CD14-positive monocyte (primary cell): ENCODE data around the gene CDH23. TPM values are rescaled to one million over a fixed set of nuclear protein-coding genes. Genes with fewer than 3 reads are reported as not detected.

Source experiments
- DNase-seq, 3 donors: peaks; one replicate each; pipeline ENCODE4 v3.0.0-alpha.2; 2011 to 2022
- H2AFZ ChIP-seq: 2 replicates; pipeline ENCODE4 v1.6.0; 2012; ENCODE audit warnings: mild to moderate bottlenecking, low read depth, low read length, inconsistent platforms; ENCODE audit not compliant: insufficient read depth, poor library complexity, severe bottlenecking
- H3K27ac ChIP-seq, 2 donors: 1 replicate in 1 of 2; 2 replicates in 1 of 2; pipeline ENCODE4 v1.5.1; 2012 to 2013; ENCODE audit warnings: low read length in 2 of 2, control low read depth in 1 of 2, inconsistent platforms in 1 of 2, low read depth in 1 of 2, mild to moderate bottlenecking in 1 of 2
- H3K27me3 ChIP-seq, 2 donors: one replicate each; pipeline versions ENCODE4 v1.6.0 to v1.6.1; 2011 to 2013; ENCODE audit warnings: low read length in 2 of 2; ENCODE audit not compliant: control insufficient read depth in 2 of 2, insufficient read depth in 2 of 2
- H3K36me3 ChIP-seq, 2 donors: replicated peaks in 1 of 2; 1 replicate in 1 of 2; 2 replicates in 1 of 2; pipeline versions ENCODE4 v1.5.1 to v1.6.1; 2012 to 2013; ENCODE audit warnings: low read length in 2 of 2, control low read depth in 1 of 2, inconsistent platforms in 1 of 2, mild to moderate bottlenecking in 1 of 2; ENCODE audit not compliant: insufficient read depth in 2 of 2, control insufficient read depth in 1 of 2
- H3K4me1 ChIP-seq, 2 donors: 1 replicate in 1 of 2; 2 replicates in 1 of 2; pipeline versions ENCODE4 v1.5.1 to v1.6.1; 2012 to 2013; ENCODE audit warnings: low read length in 2 of 2, control low read depth in 1 of 2, inconsistent platforms in 1 of 2, mild to moderate bottlenecking in 1 of 2, moderate library complexity in 1 of 2; ENCODE audit not compliant: insufficient read depth in 2 of 2, control insufficient read depth in 1 of 2
- H3K4me2 ChIP-seq: replicated peaks from 2 replicates; pipeline ENCODE3; 2012; ENCODE audit warnings: low read length, moderate library complexity, mild to moderate bottlenecking; ENCODE audit not compliant: poor library complexity, severe bottlenecking; ENCODE audit errors: extremely low read depth
- H3K4me3 ChIP-seq, 3 experiments: fragments of 200-600 bp in 1 of 3; sonication (generic) in 1 of 3; replicated peaks in 1 of 3; 1 replicate in 2 of 3; 2 replicates in 1 of 3; pipeline ENCODE4 v1.5.1; 2011 to 2013; ENCODE audit warnings: low read length in 3 of 3, mild to moderate bottlenecking in 3 of 3, control low read depth in 2 of 3, low read depth in 2 of 3, inconsistent platforms in 1 of 3, moderate library complexity in 1 of 3
- H3K79me2 ChIP-seq: 2 replicates; pipeline ENCODE4 v1.6.0; 2012; ENCODE audit warnings: mild to moderate bottlenecking, control low read depth, inconsistent platforms, low read length, moderate library complexity; ENCODE audit not compliant: insufficient read depth
- H3K9ac ChIP-seq: 2 replicates; pipeline ENCODE4 v1.6.0; 2017; ENCODE audit warnings: low read length, mild to moderate bottlenecking; ENCODE audit not compliant: insufficient read depth, poor library complexity, severe bottlenecking
- H3K9me3 ChIP-seq, 2 donors: replicated peaks in 1 of 2; 1 replicate in 1 of 2; 2 replicates in 1 of 2; pipeline versions ENCODE4 v1.5.1 to v1.6.1; 2012 to 2013; ENCODE audit warnings: low read length in 2 of 2, control low read depth in 1 of 2; ENCODE audit not compliant: control insufficient read depth in 1 of 2, insufficient read depth in 1 of 2
- H4K20me1 ChIP-seq: 2 replicates; pipeline ENCODE4 v1.6.0; 2012; ENCODE audit warnings: mild to moderate bottlenecking, low read length, control low read depth, moderate library complexity; ENCODE audit not compliant: insufficient read depth
- H3K27ac Mint-ChIP-seq, 7 donors: one replicate each; pipeline ENCODE4 v1.8.0; 2020; ENCODE audit warnings: mild to moderate bottlenecking in 7 of 7, mixed read lengths in 7 of 7, moderate library complexity in 6 of 7, inconsistent platforms in 2 of 7
- H3K27me3 Mint-ChIP-seq, 3 donors: one replicate each; pipeline ENCODE4 v1.8.0; 2021 to 2022; ENCODE audit warnings: low read depth in 3 of 3, mild to moderate bottlenecking in 3 of 3, mixed read lengths in 3 of 3, moderate library complexity in 3 of 3, inconsistent platforms in 1 of 3
- H3K36me3 Mint-ChIP-seq, 2 donors: one replicate each; pipeline ENCODE4 v1.8.0; 2020; ENCODE audit warnings: mixed read lengths in 2 of 2, inconsistent platforms in 1 of 2, mild to moderate bottlenecking in 1 of 2
- H3K4me1 Mint-ChIP-seq: one replicate; pipeline ENCODE4 v1.8.0; 2020; ENCODE audit warnings: mild to moderate bottlenecking, mixed read lengths
- H3K4me3 Mint-ChIP-seq, 2 donors: one replicate each; pipeline ENCODE4 v1.8.0; 2020; ENCODE audit warnings: mild to moderate bottlenecking in 2 of 2, mixed read lengths in 2 of 2, moderate library complexity in 1 of 2
- H3K9me3 Mint-ChIP-seq, 7 donors: one replicate each; pipeline ENCODE4 v1.8.0; 2020 to 2022; ENCODE audit warnings: mixed read lengths in 7 of 7, mild to moderate bottlenecking in 6 of 7, moderate library complexity in 6 of 7, inconsistent platforms in 2 of 7
- WGBS: methylation state at CpG from one replicate; pipeline ENCODE4 v1.1.5; 2013; ENCODE audit warnings: missing lambda C conversion rate; ENCODE audit not compliant: insufficient coverage; 5-methylcytosine and 5-hydroxymethylcytosine counted together
- intact Hi-C, 2 donors: fragments of 100-400 bp; cut with micrococcal nuclease; formaldehyde crosslinking; loops; one replicate each; pipeline versions ENCODE4 v1.15.0 to v1.15.1; 2023
- polyA plus RNA-seq, 3 donors: library from polyadenylated mRNA; depleted of rRNA in 1 of 3; unstranded in 2 of 3; stranded (reverse) in 1 of 3; fragments of 300-500 nt in 2 of 3; fragments of >200 nt in 1 of 3; fragmentation: Illumina TruSeq in 2 of 3; gene quantifications; 1 replicate in 2 of 3; 2 replicates in 1 of 3; pipeline ENCODE4 v1.2.3, GENCODE V29; 2012 to 2021
- TF ChIP-seq, protein P1 (sequence below): fragments of 200-600 bp; IDR thresholded peaks from one replicate; pipeline ENCODE4 v1.8.0; 2022; ENCODE audit warnings: antibody characterized with exemption, mild to moderate bottlenecking

CDH23 gene
- polyA plus RNA-seq, 3 donors: 8.2 to 36.2 (median 10.5) TPM

GRCh38 chr10:71660313-71660712, 263.6 kb downstream of the CDH23 start:
- no peaks in the 10 kb centered on the region for H3K79me2 ChIP-seq
- 100% methylated on average over 1 of the region's 4 CpGs for WGBS
- no peaks in the 10 kb centered on the region for H3K36me3 ChIP-seq
- peaks cover 1 to 5% of the 10 kb centered on the region in 2 donors for H3K36me3 Mint-ChIP-seq
- H3K27me3 ChIP-seq: no peaks in the 10 kb centered on the region
- H3K9me3 ChIP-seq: peaks cover 9 to 16% of the 10 kb centered on the region in 2 donors
- peak; percentile 20 to 37 (median 24) for DNase-seq
- H3K4me3 ChIP-seq: no peak overlapping the region
- H3K27ac Mint-ChIP-seq: peak overlapping the region in 4 of 7 donors; percentile 48 to 72 (median 60)
- H3K4me1 Mint-ChIP-seq: peaks cover 13% of the 10 kb centered on the region
- TF ChIP-seq, protein P1, sequence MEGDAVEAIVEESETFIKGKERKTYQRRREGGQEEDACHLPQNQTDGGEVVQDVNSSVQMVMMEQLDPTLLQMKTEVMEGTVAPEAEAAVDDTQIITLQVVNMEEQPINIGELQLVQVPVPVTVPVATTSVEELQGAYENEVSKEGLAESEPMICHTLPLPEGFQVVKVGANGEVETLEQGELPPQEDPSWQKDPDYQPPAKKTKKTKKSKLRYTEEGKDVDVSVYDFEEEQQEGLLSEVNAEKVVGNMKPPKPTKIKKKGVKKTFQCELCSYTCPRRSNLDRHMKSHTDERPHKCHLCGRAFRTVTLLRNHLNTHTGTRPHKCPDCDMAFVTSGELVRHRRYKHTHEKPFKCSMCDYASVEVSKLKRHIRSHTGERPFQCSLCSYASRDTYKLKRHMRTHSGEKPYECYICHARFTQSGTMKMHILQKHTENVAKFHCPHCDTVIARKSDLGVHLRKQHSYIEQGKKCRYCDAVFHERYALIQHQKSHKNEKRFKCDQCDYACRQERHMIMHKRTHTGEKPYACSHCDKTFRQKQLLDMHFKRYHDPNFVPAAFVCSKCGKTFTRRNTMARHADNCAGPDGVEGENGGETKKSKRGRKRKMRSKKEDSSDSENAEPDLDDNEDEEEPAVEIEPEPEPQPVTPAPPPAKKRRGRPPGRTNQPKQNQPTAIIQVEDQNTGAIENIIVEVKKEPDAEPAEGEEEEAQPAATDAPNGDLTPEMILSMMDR: no peak
- H3K9me3 Mint-ChIP-seq: peaks cover 14 to 23% (median 19%) of the 10 kb centered on the region in 7 donors
- intact Hi-C loops: no loop called here
- no peak overlapping the region for H3K9ac ChIP-seq
- peaks cover 5 to 14% of the 10 kb centered on the region in 2 donors for H3K4me1 ChIP-seq
- no peak overlapping the region for H2AFZ ChIP-seq
- no peak overlapping the region for H3K4me2 ChIP-seq
- H4K20me1 ChIP-seq: no peaks in the 10 kb centered on the region
- peaks cover 6 to 11% (median 10%) of the 10 kb centered on the region in 3 donors for H3K27me3 Mint-ChIP-seq
- H3K27ac ChIP-seq: no peak overlapping the region
- H3K4me3 Mint-ChIP-seq: no peak overlapping the region

DNA sequence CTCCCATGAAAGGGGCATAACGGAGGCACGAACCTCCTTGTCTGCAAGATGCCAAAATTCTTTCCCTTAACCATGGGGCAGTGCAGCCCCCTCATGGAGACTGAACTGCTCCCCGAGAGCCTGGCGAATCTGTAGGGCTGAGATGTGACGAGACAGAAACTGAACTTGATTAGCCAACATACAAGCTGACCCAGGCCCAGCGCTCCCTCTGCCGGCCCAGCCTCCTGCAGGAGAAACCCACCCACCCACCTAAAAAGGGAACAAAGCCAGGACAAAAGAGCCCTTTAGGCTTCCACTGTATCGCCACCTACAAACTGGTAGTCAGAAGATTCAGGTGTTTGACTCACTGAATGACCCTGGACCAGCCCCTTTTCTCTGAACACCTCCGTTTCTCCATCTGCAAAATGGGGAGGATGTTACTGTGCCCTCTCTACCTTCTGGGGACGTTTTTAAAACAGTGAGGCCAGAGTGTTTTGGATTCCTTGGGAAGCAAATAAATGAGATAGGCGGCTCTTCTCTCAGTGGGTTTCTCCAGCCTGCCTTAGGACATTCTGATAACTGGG, 264.4 kb downstream of the CDH23 start:
- Mint-ChIP-seq H3K36me3 (peaks cover 1 to 5% of the 10 kb centered on the region in 2 donors), H3K9me3 (peaks cover 14 to 23% (median 19%) of the 10 kb centered on the region in 7 donors), H3K27ac (no peak overlapping the region), H3K27me3 (peaks cover 8 to 14% (median 13%) of the 10 kb centered on the region in 3 donors), H3K4me3 (no peak overlapping the region), H3K4me1 (peaks cover 18% of the 10 kb centered on the region)
- Histone ChIP-seq H3K9me3 (peaks cover 9 to 16% of the 10 kb centered on the region in 2 donors), H4K20me1 (no peaks in the 10 kb centered on the region), H3K4me3 (no peak overlapping the region), H3K4me1 (peaks cover 5 to 17% of the 10 kb centered on the region in 2 donors), H3K36me3 (no peaks in the 10 kb centered on the region), H3K27ac (no peak overlapping the region), H3K79me2 (no peaks in the 10 kb centered on the region), H3K4me2 (no peak overlapping the region), H3K27me3 (no peaks in the 10 kb centered on the region), H2AFZ (no peak overlapping the region), H3K9ac (no peak overlapping the region)
- TF ChIP-seq, protein P1: no peak
- DNase-seq: no peak
- intact Hi-C loops: no loop called here
- WGBS: 85% methylated on average over 8 of the region's 11 CpGs
